ENCODE data around the gene ARHGAP6. TPM values are rescaled to one million over a fixed set of nuclear protein-coding genes. Genes with fewer than 3 reads are reported as not detected.

Gene ARHGAP6
- total and polyA plus RNA-seq, 2 of the 13 experiments (the other 11 are each of a cell fraction or from before 2014, with no cell fraction given) = 0.11 TPM; not detected in 1

GRCh38 chrX:11342673-11343072, 323.0 kb downstream of the ARHGAP6 start (continued):
- no peak for TF ChIP-seq ARID3A (IDR thresholded peaks at IDR 0.05; ENCODE audit: low read depth, low read length)
- no peak for TF ChIP-seq STAT6 (CRISPR knock-in tag; IDR thresholded peaks at IDR 0.05; ENCODE audit: borderline replicate concordance)
- no peak for TF ChIP-seq RXRA (CRISPR knock-in tag; IDR thresholded peaks at IDR 0.05)
- TF ChIP-seq KLF11 (CRISPR knock-in tag; IDR thresholded peaks at IDR 0.05) = no peak

- Histone ChIP-seq H3K27ac (ENCODE audit: extremely low read length, insufficient read depth, low read length) (no peak overlapping the region), H3K4me2 (ENCODE audit: low read depth, low read length) (no peak overlapping the region), H4K20me1 (ENCODE audit: insufficient read depth, low read length) (no peaks in the 10 kb centered on the region), H3K9ac (ENCODE audit: insufficient read depth, low read depth, low read length) (no peak overlapping the region), H2AFZ (ENCODE audit: low read length) (no peak overlapping the region), H3K4me3 (replicated peaks in 1 of 3; ENCODE audit: insufficient read depth in 1 of 3, low read depth in 2 of 3, low read length in 3 of 3) (no peak overlapping the region), H3K9me3 (ENCODE audit: low read length) (no peaks in the 10 kb centered on the region), H3K4me1 (ENCODE audit: insufficient read depth, low read length) (no peaks in the 10 kb centered on the region), H3K27me3 (ENCODE audit: control insufficient read depth in 1 of 2, insufficient read depth in 2 of 2, low read length in 2 of 2) (no peaks in the 10 kb centered on the region), H3K79me2 (ENCODE audit: insufficient read depth, low read length) (no peaks in the 10 kb centered on the region), H3K36me3 (replicated peaks in 1 of 2; ENCODE audit: control insufficient read depth in 1 of 2, insufficient read depth in 2 of 2, low read length in 2 of 2) (no peaks in the 10 kb centered on the region)
- ATAC-seq (no peak), FAIRE-seq (no peak), DNase-seq (ENCODE audit: low spot score) (no peak)
- WGBS (ENCODE audit: low lambda C conversion rate) = 18% methylated on average over 8 of the region's 10 CpGs
- POLR2A ChIA-PET = no interaction called here
- no TSS peak for BruUV-seq (replicated peaks)
- CTCF ChIA-PET (ENCODE audit: low intra/inter-chr PET ratio, low total read pairs) = no interaction called here
- intact Hi-C loops (cut with micrococcal nuclease; ENCODE audit: unreplicated experiment) = no loop called here
- in situ Hi-C loops (cut with HindIII; ENCODE audit: extremely low pct_ligation_motif_present, low pct_unique_long_range_greater_than_20kb) = no loop called here
- TF ChIP-seq CREB1 (IDR thresholded peaks at IDR 0.05) (no peak), CREB1 (CRISPR knock-in tag; IDR thresholded peaks at IDR 0.05) (no peak), ZNF282 (IDR thresholded peaks at IDR 0.05; ENCODE audit: partially characterized antibody) (no peak), ZNF644 (CRISPR knock-in tag; IDR thresholded peaks at IDR 0.05; ENCODE audit: low read depth) (no peak), KLF13 (CRISPR knock-in tag; IDR thresholded peaks at IDR 0.05) (no peak), TP53 (CRISPR knock-in tag; conservative IDR thresholded peaks at IDR 0.05) (no peak), REL (CRISPR knock-in tag; conservative IDR thresholded peaks at IDR 0.05) (no peak)
- TF ChIP-seq, protein P1, sequence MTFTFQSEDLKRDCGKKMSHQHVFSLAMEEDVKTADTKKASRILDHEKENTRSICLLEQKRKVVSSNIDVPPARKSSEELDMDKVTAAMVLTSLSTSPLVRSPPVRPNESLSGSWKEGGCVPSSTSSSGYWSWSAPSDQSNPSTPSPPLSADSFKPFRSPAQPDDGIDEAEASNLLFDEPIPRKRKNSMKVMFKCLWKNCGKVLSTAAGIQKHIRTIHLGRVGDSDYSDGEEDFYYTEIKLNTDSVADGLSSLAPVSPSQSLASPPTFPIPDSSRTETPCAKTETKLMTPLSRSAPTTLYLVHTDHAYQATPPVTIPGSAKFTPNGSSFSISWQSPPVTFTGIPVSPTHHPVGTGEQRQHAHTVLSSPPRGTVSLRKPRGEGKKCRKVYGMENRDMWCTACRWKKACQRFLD (CRISPR knock-in tag; IDR thresholded peaks at IDR 0.05; ENCODE audit: borderline replicate concordance) = no peak
- TF ChIP-seq, protein P2, sequence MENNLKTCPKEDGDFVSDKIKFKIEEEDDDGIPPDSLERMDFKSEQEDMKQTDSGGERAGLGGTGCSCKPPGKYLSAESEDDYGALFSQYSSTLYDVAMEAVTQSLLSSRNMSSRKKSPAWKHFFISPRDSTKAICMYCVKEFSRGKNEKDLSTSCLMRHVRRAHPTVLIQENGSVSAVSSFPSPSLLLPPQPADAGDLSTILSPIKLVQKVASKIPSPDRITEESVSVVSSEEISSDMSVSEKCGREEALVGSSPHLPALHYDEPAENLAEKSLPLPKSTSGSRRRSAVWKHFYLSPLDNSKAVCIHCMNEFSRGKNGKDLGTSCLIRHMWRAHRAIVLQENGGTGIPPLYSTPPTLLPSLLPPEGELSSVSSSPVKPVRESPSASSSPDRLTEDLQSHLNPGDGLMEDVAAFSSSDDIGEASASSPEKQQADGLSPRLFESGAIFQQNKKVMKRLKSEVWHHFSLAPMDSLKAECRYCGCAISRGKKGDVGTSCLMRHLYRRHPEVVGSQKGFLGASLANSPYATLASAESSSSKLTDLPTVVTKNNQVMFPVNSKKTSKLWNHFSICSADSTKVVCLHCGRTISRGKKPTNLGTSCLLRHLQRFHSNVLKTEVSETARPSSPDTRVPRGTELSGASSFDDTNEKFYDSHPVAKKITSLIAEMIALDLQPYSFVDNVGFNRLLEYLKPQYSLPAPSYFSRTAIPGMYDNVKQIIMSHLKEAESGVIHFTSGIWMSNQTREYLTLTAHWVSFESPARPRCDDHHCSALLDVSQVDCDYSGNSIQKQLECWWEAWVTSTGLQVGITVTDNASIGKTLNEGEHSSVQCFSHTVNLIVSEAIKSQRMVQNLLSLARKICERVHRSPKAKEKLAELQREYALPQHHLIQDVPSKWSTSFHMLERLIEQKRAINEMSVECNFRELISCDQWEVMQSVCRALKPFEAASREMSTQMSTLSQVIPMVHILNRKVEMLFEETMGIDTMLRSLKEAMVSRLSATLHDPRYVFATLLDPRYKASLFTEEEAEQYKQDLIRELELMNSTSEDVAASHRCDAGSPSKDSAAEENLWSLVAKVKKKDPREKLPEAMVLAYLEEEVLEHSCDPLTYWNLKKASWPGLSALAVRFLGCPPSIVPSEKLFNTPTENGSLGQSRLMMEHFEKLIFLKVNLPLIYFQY (CRISPR knock-in tag; IDR thresholded peaks at IDR 0.05; ENCODE audit: borderline replicate concordance) = no peak
Measured at GRCh38 chrX:11341274-11342201, 324.2 kb downstream of the ARHGAP6 start.

All from HepG2 (cell line).